H9 (cell line): ENCODE results near the gene PHF21B. TPM values are rescaled to one million over a fixed set of nuclear protein-coding genes. Genes with fewer than 3 reads are reported as not detected.

ENCODE experiments used
- DNase-seq: peaks from one replicate; pipeline ENCODE4 v3.0.0-alpha.2; 2017
- H2AFZ ChIP-seq: one replicate; pipeline ENCODE4 v1.6.1; 2013; ENCODE audit warnings: mild to moderate bottlenecking, low read length, control low read depth, moderate library complexity
- H2AK5ac ChIP-seq: 2 replicates; pipeline ENCODE4 v1.6.1; 2013; ENCODE audit warnings: low read length, control low read depth, mixed read lengths; ENCODE audit not compliant: insufficient read length
- H2BK120ac ChIP-seq: one replicate; pipeline ENCODE4 v1.6.1; 2013; ENCODE audit warnings: low read depth, mild to moderate bottlenecking, low read length, control low read depth, inconsistent platforms; ENCODE audit not compliant: poor library complexity, severe bottlenecking
- H2BK12ac ChIP-seq: 2 replicates; pipeline ENCODE4 v1.6.1; 2013; ENCODE audit warnings: low read length, control low read depth, mixed read lengths, low read depth; ENCODE audit not compliant: insufficient read length
- H2BK15ac ChIP-seq: 2 replicates; pipeline ENCODE4 v1.6.1; 2013; ENCODE audit warnings: low read depth, low read length, control low read depth
- H2BK20ac ChIP-seq: one replicate; pipeline ENCODE4 v1.6.1; 2013; ENCODE audit warnings: low read depth, mild to moderate bottlenecking, low read length, control low read depth, inconsistent platforms; ENCODE audit not compliant: poor library complexity, severe bottlenecking
- H2BK5ac ChIP-seq: 2 replicates; pipeline ENCODE4 v1.6.1; 2013; ENCODE audit warnings: low read length, control low read depth, mixed read lengths; ENCODE audit not compliant: insufficient read length
- H3K14ac ChIP-seq: 2 replicates; pipeline ENCODE4 v1.6.1; 2013; ENCODE audit warnings: low read length, control low read depth; ENCODE audit not compliant: insufficient read depth
- H3K18ac ChIP-seq: 2 replicates; pipeline ENCODE4 v1.6.1; 2013; ENCODE audit warnings: low read depth, mild to moderate bottlenecking, mixed read lengths, low read length, control low read depth; ENCODE audit not compliant: insufficient read length
- H3K23ac ChIP-seq: 2 replicates; pipeline ENCODE4 v1.6.1; 2013; ENCODE audit warnings: low read length, control low read depth, mixed read lengths, low read depth; ENCODE audit not compliant: insufficient read length
- H3K23me2 ChIP-seq: 2 replicates; pipeline ENCODE4 v1.6.1; 2013; ENCODE audit warnings: low read depth, mild to moderate bottlenecking, mixed read lengths, low read length, control low read depth; ENCODE audit not compliant: insufficient read length, poor library complexity, severe bottlenecking
- H3K27ac ChIP-seq: 2 replicates; pipeline ENCODE4 v1.5.1; 2013; ENCODE audit warnings: low read length, control low read depth, mixed read lengths, low read depth; ENCODE audit not compliant: insufficient read length
- H3K27me3 ChIP-seq: 2 replicates; pipeline ENCODE4 v1.6.1; 2013; ENCODE audit warnings: low read length, control low read depth, inconsistent platforms; ENCODE audit not compliant: insufficient read depth
- H3K4ac ChIP-seq: 2 replicates; pipeline ENCODE4 v1.6.1; 2013; ENCODE audit warnings: low read depth, mild to moderate bottlenecking, control low read depth, inconsistent platforms, low read length, moderate library complexity
- H3K4me1 ChIP-seq: 2 replicates; pipeline ENCODE4 v1.6.1; 2013; ENCODE audit warnings: low read length, control low read depth, inconsistent platforms; ENCODE audit not compliant: insufficient read depth
- H3K4me2 ChIP-seq: 2 replicates; pipeline ENCODE4 v1.6.1; 2013; ENCODE audit warnings: low read length, control low read depth, mixed read lengths; ENCODE audit not compliant: insufficient read length, insufficient read depth
- H3K56ac ChIP-seq: 2 replicates; pipeline ENCODE4 v1.6.1; 2013; ENCODE audit warnings: low read depth, mild to moderate bottlenecking, mixed read lengths, low read length, control low read depth; ENCODE audit not compliant: insufficient read length
- H3K79me1 ChIP-seq: 2 replicates; pipeline ENCODE4 v1.6.1; 2013; ENCODE audit warnings: low read depth, mild to moderate bottlenecking, moderate library complexity, low read length, control low read depth, inconsistent platforms; ENCODE audit not compliant: insufficient read depth, poor library complexity, severe bottlenecking
- H3K79me2 ChIP-seq: 2 replicates; pipeline ENCODE4 v1.6.1; 2013; ENCODE audit warnings: low read length, control low read depth, inconsistent platforms; ENCODE audit not compliant: insufficient read depth
- H3K9ac ChIP-seq: 2 replicates; pipeline ENCODE4 v1.6.1; 2013; ENCODE audit warnings: low read length, control low read depth, mixed read lengths; ENCODE audit not compliant: insufficient read length; ENCODE audit errors: extremely low read depth
- H3K9me3 ChIP-seq: one replicate; pipeline ENCODE4 v1.6.1; 2013; ENCODE audit warnings: low read depth, low read length, inconsistent platforms; ENCODE audit not compliant: control insufficient read depth
- H3T11ph ChIP-seq: one replicate; pipeline ENCODE4 v1.6.1; 2013; ENCODE audit warnings: mild to moderate bottlenecking, low read length, control low read depth, inconsistent platforms
- H4K20me1 ChIP-seq: one replicate; pipeline ENCODE4 v1.6.1; 2013; ENCODE audit not compliant: control insufficient read depth, insufficient read length, insufficient read depth
- H4K5ac ChIP-seq: 2 replicates; pipeline ENCODE4 v1.6.1; 2013; ENCODE audit warnings: low read depth, mild to moderate bottlenecking, mixed read lengths, low read length, control low read depth; ENCODE audit not compliant: insufficient read length
- H4K8ac ChIP-seq: replicated peaks from 2 replicates; pipeline ENCODE4 v1.6.1; 2013; ENCODE audit warnings: low read length, control low read depth, mixed read lengths, low read depth; ENCODE audit not compliant: insufficient read length
- H4K91ac ChIP-seq: 2 replicates; pipeline ENCODE4 v1.6.1; 2013; ENCODE audit warnings: low read depth, mild to moderate bottlenecking, moderate library complexity, mixed read lengths, low read length, control low read depth; ENCODE audit not compliant: insufficient read length
- H3K27ac Mint-ChIP-seq, 3 experiments: 2 replicates in 2 of 3; 3 replicates in 1 of 3; pipeline ENCODE4 v1.8.0; 2020 to 2021; ENCODE audit warnings: mixed read lengths in 3 of 3, mild to moderate bottlenecking in 1 of 3, moderate library complexity in 1 of 3
- H3K27me3 Mint-ChIP-seq: 2 replicates; pipeline ENCODE4 v1.8.0; 2021; ENCODE audit warnings: low read depth, mild to moderate bottlenecking, moderate library complexity, mixed read lengths
- H3K36me3 Mint-ChIP-seq, 3 experiments: 2 replicates in 2 of 3; 3 replicates in 1 of 3; pipeline ENCODE4 v1.8.0; 2020 to 2021; ENCODE audit warnings: low read depth in 3 of 3, mixed read lengths in 3 of 3; ENCODE audit not compliant: insufficient read depth in 1 of 3
- H3K4me1 Mint-ChIP-seq, 2 experiments: 2 replicates each; pipeline ENCODE4 v1.8.0; 2020; ENCODE audit warnings: mixed read lengths in 2 of 2
- H3K4me3 Mint-ChIP-seq, 2 experiments: 2 replicates in 1 of 2; 3 replicates in 1 of 2; pipeline ENCODE4 v1.8.0; 2020 to 2021; ENCODE audit warnings: mild to moderate bottlenecking in 2 of 2, mixed read lengths in 2 of 2, moderate library complexity in 1 of 2
- H3K9me3 Mint-ChIP-seq, 2 experiments: 2 replicates in 1 of 2; 3 replicates in 1 of 2; pipeline ENCODE4 v1.8.0; 2020; ENCODE audit warnings: mild to moderate bottlenecking in 2 of 2, mixed read lengths in 2 of 2, moderate library complexity in 1 of 2
- CTCF ChIP-seq: fragments of 200-600 bp; sonication (generic); conservative IDR thresholded peaks from 3 replicates; pipeline ENCODE4 v1.8.0; 2021; ENCODE audit warnings: antibody characterized with exemption, mild to moderate bottlenecking
- WGBS: extraction: QIAGEN DNeasy Blood & Tissue Kit; methylation state at CpG from one replicate; pipeline ENCODE4 v1.1.7; 2013; ENCODE audit warnings: missing lambda C conversion rate, low lambda C conversion rate, mixed read lengths; ENCODE audit not compliant: insufficient read length; ENCODE audit errors: extremely low coverage; 5-methylcytosine and 5-hydroxymethylcytosine counted together
- total RNA-seq: library from RNA; stranded (reverse); gene quantifications from 2 replicates; pipeline ENCODE4 v1.2.1, GENCODE V29; 2021

Gene PHF21B
- total RNA-seq, 1 experiment from 2014 or later, result 60.3 TPM

DNA sequence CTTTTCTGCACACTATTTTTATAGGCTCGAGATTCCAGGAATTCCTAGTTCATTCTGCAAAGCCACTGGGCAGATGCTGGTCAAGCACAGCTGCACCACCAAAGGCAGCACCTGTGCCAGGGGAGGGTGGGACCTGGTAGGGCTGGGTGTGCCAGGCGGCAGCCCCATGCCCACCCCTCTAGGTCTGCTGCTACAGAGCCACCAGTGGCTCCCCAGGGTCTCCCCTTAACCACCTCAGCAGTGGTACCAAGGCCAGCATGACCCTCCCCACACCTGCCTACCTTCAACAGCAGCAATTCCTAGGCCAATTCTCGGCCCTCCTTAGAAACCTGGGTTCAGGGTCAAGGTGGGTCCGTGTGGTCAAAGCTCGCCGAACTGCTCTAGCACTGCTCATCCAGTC, 39.5 kb downstream of the PHF21B start:
- no peak overlapping the region for H3K27ac ChIP-seq
- no peak overlapping the region for H3T11ph ChIP-seq
- no peaks in the 10 kb centered on the region for H3K27me3 ChIP-seq
- no peak overlapping the region for H4K91ac ChIP-seq
- H3K14ac ChIP-seq, result no peak overlapping the region
- no peak overlapping the region for H3K4me2 ChIP-seq
- H3K9me3 Mint-ChIP-seq, result no peaks in the 10 kb centered on the region
- H2BK12ac ChIP-seq, result no peak overlapping the region
- peaks cover 11 to 46% (median 42%) of the 10 kb centered on the region in 3 experiments; a peak in 6 of 7 replicates for H3K36me3 Mint-ChIP-seq
- peaks cover 3% of the 10 kb centered on the region for H4K20me1 ChIP-seq
- no peak overlapping the region for H4K8ac ChIP-seq
- no peak overlapping the region for H2AK5ac ChIP-seq
- H3K27ac Mint-ChIP-seq, result peak overlapping the region in 2 of 3 experiments; percentile 39 to 44; a peak in 2 of 7 replicates
- no peak overlapping the region for H3K56ac ChIP-seq
- no peak overlapping the region for H3K4me3 Mint-ChIP-seq
- WGBS, result no CpG with 5 or more reads among the region's 6 CpGs
- H2BK20ac ChIP-seq, result no peak overlapping the region
- no peak overlapping the region for H4K5ac ChIP-seq
- peaks cover 14% of the 10 kb centered on the region for H3K79me1 ChIP-seq
- H3K4ac ChIP-seq, result no peak overlapping the region
- no peak overlapping the region for H2BK120ac ChIP-seq
- H3K27me3 Mint-ChIP-seq, result no peaks in the 10 kb centered on the region
- no peaks in the 10 kb centered on the region for H3K9me3 ChIP-seq
- H2BK5ac ChIP-seq, result no peak overlapping the region
- H3K18ac ChIP-seq, result no peak overlapping the region
- no peak overlapping the region for H3K23ac ChIP-seq
- no peaks in the 10 kb centered on the region for H3K23me2 ChIP-seq
- no peak for DNase-seq
- H3K4me1 ChIP-seq, result no peaks in the 10 kb centered on the region; the same call in 1 of the 2 replicates
- H3K4me1 Mint-ChIP-seq, result peaks cover 58 to 69% of the 10 kb centered on the region in 2 experiments
- H2BK15ac ChIP-seq, result no peak overlapping the region
- peaks cover 6% of the 10 kb centered on the region; the same call in 1 of the 2 replicates for H3K79me2 ChIP-seq
- no peak overlapping the region for H3K9ac ChIP-seq
- no peak overlapping the region for H2AFZ ChIP-seq
- no peak for TF ChIP-seq CTCF
